T follicular helper cell (primary cell): Measurements from ENCODE around the gene USP6NL.

ENCODE experiments used
- DNase-seq: peaks from one replicate; pipeline ENCODE4 v3.0.0-alpha.2; 2020; ENCODE audit warnings: low read depth

USP6NL gene

GRCh38 chr10:11479300-11479699 is 132.2 kb downstream of the USP6NL start:
- DNase-seq = no peak

GRCh38 chr10:11478807-11479206 is 132.6 kb downstream of the USP6NL start:
- no peak for DNase-seq

GRCh38 chr10:11475831-11476434 is 135.5 kb downstream of the USP6NL start:
- DNase-seq = no peak

- no peak for DNase-seq
These were observed 138.2 kb downstream of the USP6NL start for GRCh38 chr10:11473128-11473760.

GRCh38 chr10:11472158-11472753 is 139.2 kb downstream of the USP6NL start:
- DNase-seq = peak; percentile 49

GRCh38 chr10:11469575-11470391 is 141.7 kb downstream of the USP6NL start:
- DNase-seq = no peak

- DNase-seq = no peak
These were observed 143.2 kb downstream of the USP6NL start for GRCh38 chr10:11468126-11468742.

- no peak for DNase-seq
These were observed 146.0 kb downstream of the USP6NL start for GRCh38 chr10:11465406-11465805.

- DNase-seq = no peak
These were observed 148.3 kb downstream of the USP6NL start for GRCh38 chr10:11463111-11463510.

- DNase-seq = no peak
These were observed 149.4 kb downstream of the USP6NL start for GRCh38 chr10:11462071-11462470.

GRCh38 chr10:11457336-11457735 is 154.1 kb downstream of the USP6NL start:
- DNase-seq = no peak

- no peak for DNase-seq
These were observed 156.4 kb downstream of the USP6NL start for GRCh38 chr10:11454958-11455566.

- no peak for DNase-seq
These were observed 157.3 kb downstream of the USP6NL start for GRCh38 chr10:11454160-11454559.

GRCh38 chr10:11451640-11452260 is 159.7 kb downstream of the USP6NL start:
- no peak for DNase-seq

GRCh38 chr10:11450427-11450826 is 161.0 kb downstream of the USP6NL start:
- DNase-seq = no peak

- no peak for DNase-seq
These were observed 161.7 kb downstream of the USP6NL start for GRCh38 chr10:11449761-11450160.

- DNase-seq = no peak
These were observed 162.8 kb downstream of the USP6NL start for GRCh38 chr10:11448545-11449244.

- DNase-seq = no peak
These were observed 163.3 kb downstream of the USP6NL start for GRCh38 chr10:11448190-11448544.

- DNase-seq = no peak
These were observed 163.9 kb downstream of the USP6NL start for GRCh38 chr10:11447586-11447985.

GRCh38 chr10:11446864-11447263 is 164.6 kb downstream of the USP6NL start:
- no peak for DNase-seq

GRCh38 chr10:11446133-11446532 is 165.3 kb downstream of the USP6NL start:
- DNase-seq = no peak
